GM06990 (cell line): ENCODE results near the gene CFAP69.

Experiments used
- DNase-seq: peaks from one replicate; pipeline ENCODE4 v3.0.0-alpha.2; 2011; ENCODE audit not compliant: insufficient read length; ENCODE audit errors: extremely low read depth
- H3K27me3 ChIP-seq: replicated peaks from 2 replicates; pipeline ENCODE4 v1.6.0; 2011; ENCODE audit warnings: low read length; ENCODE audit not compliant: control insufficient read depth, insufficient read depth
- H3K36me3 ChIP-seq: 2 replicates; pipeline ENCODE4 v1.5.1; 2011; ENCODE audit warnings: low read length; ENCODE audit not compliant: control insufficient read depth, insufficient read depth
- H3K4me3 ChIP-seq: replicated peaks from 2 replicates; pipeline ENCODE4 v1.5.1; 2011; ENCODE audit warnings: low read depth, mild to moderate bottlenecking, control low read depth, low read length
- CTCF ChIP-seq: IDR thresholded peaks from 2 replicates; pipeline ENCODE4 v1.5.1; 2011; ENCODE audit warnings: low read length, control low read depth, mild to moderate bottlenecking, inconsistent platforms; ENCODE audit not compliant: insufficient read depth, poor library complexity, severe bottlenecking

Gene CFAP69

DNA sequence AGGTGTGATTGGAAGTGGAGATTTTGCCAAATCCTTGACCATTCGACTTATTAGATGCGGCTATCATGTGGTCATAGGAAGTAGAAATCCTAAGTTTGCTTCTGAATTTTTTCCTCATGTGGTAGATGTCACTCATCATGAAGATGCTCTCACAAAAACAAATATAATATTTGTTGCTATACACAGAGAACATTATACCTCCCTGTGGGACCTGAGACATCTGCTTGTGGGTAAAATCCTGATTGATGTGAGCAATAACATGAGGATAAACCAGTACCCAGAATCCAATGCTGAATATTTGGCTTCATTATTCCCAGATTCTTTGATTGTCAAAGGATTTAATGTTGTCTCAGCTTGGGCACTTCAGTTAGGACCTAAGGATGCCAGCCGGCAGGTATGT, 19.8 kb upstream of the CFAP69 start:
- no peaks in the 10 kb centered on the region for H3K36me3 ChIP-seq
- no peak for DNase-seq
- no peak for TF ChIP-seq CTCF
- no peak overlapping the region for H3K4me3 ChIP-seq
- no peaks in the 10 kb centered on the region for H3K27me3 ChIP-seq

GRCh38 chr7:90225601-90226000, 19.4 kb upstream of the CFAP69 start:
- H3K27me3 ChIP-seq = no peaks in the 10 kb centered on the region
- H3K4me3 ChIP-seq = no peak overlapping the region
- no peak for DNase-seq
- H3K36me3 ChIP-seq = no peaks in the 10 kb centered on the region
- no peak for TF ChIP-seq CTCF

DNA sequence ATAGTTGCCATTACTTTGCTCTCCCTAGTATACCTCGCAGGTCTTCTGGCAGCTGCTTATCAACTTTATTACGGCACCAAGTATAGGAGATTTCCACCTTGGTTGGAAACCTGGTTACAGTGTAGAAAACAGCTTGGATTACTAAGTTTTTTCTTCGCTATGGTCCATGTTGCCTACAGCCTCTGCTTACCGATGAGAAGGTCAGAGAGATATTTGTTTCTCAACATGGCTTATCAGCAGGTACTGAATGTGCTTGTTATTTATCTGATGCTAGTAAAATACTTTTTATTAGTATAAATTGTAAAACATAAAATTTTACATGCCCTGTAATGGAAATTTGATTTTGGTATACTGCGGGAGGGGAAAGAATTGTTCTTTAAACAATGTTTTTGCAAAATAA, 17.7 kb upstream of the CFAP69 start:
- H3K4me3 ChIP-seq = no peak overlapping the region
- TF ChIP-seq CTCF = no peak
- DNase-seq = no peak
- H3K27me3 ChIP-seq = no peaks in the 10 kb centered on the region
- no peaks in the 10 kb centered on the region for H3K36me3 ChIP-seq

GRCh38 chr7:90229682-90230081, 15.3 kb upstream of the CFAP69 start:
- Histone ChIP-seq H3K4me3 (no peak overlapping the region), H3K36me3 (no peaks in the 10 kb centered on the region), H3K27me3 (no peaks in the 10 kb centered on the region)
- TF ChIP-seq CTCF = no peak
- no peak for DNase-seq

DNA sequence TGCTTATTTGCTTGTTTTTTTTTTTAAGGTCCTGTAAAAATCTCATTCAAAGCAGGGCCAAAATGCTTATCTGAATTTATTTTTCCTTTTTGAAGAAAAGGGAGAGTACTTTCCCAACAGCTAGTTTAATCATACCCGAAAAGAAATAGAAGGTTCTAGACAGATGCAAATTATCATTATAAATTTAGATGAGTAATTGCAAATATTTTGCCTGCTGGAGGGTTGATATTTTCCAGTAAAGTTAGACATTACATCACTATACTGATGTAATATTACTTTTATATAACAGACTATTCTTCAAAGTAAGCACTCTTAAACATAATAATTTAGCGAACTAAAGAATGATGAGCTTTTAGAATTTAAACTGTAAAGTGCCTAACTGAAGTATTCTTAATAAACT, 14.1 kb upstream of the CFAP69 start:
- Histone ChIP-seq H3K27me3 (no peaks in the 10 kb centered on the region), H3K4me3 (no peak overlapping the region), H3K36me3 (no peaks in the 10 kb centered on the region)
- no peak for DNase-seq
- TF ChIP-seq CTCF = no peak

- no peaks in the 10 kb centered on the region for H3K36me3 ChIP-seq
- no peak for TF ChIP-seq CTCF
- H3K27me3 ChIP-seq = no peaks in the 10 kb centered on the region
- no peak overlapping the region for H3K4me3 ChIP-seq
- DNase-seq = no peak
Observed at GRCh38 chr7:90231304-90231703, 13.7 kb upstream of the CFAP69 start.
